Measurements from ENCODE around the gene PFDN2.

PFDN2 gene, protein sequence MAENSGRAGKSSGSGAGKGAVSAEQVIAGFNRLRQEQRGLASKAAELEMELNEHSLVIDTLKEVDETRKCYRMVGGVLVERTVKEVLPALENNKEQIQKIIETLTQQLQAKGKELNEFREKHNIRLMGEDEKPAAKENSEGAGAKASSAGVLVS

DNA sequence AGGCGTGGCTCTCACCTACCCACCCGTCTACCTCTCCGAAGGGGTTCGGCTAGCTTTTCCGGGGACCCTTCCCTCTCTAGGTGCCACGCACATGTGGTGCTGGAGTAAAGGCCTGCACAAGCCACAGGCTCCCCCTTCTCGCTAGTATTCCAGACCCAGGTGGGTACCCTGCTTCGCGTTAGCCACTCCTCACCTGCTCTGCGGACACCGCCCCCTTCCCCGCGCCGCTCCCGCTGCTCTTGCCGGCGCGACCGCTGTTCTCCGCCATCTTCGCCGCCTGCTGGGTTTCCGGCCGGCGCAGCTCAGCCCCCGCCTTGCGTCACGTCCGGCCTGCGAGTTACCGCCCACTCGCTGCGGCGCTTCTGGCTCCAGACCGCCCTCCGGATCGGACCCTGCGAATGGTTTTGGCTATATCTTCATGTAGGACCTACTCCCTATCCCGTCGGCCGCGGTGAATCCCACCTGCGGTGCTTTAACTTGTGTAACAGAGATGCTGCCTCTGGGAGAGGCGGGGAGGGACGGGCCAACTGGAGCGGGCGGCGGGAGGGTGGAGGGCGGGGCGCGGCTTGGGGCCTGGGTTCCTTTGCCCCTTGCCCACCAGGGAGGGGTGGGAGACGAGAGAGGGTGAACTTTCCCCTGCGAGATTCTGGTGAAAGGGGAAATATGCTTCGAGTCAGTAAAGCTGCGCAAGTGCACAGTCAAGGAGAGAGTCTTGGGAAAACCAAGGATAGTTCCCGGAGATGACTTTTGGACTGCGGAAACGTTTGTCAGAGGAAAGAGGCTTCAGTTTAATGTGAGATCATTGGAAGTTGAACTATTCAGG lies at the start of gene PFDN2, which contains the start of gene NIT1:
PFDN2 (minus strand) TSS at position 279 of the 823 bp plus-strand sequence; CDS start at position 268, 11 bp downstream.
NIT1 (plus strand) TSS at position 347 of the 823 bp plus-strand sequence; CDS start at position 419, 72 bp downstream.
- peak within 1 kb of the TSS; percentile 98 for H3K4me3 ChIP-seq (ENCODE audit: low read depth, low read length)
- DNase-seq (ENCODE audit: low read depth) = peak; percentile 91
- TF ChIP-seq CTCF (IDR thresholded peaks at IDR 0.05; ENCODE audit: low read depth, low read length) (no peak), POLR2A (IDR thresholded peaks at IDR 0.05; ENCODE audit: extremely low read depth, insufficient read length) (peak; percentile 79), MYC (IDR thresholded peaks at IDR 0.05; ENCODE audit: low read depth, low read length) (peak; percentile 9; the same call in 1 of the 2 replicates)

GRCh38 chr1:161166669-161167548 lies 49.1 kb upstream of the PFDN2 start:
- no peak for TF ChIP-seq MAX (IDR thresholded peaks at IDR 0.05; ENCODE audit: low read depth, low read length)
- TF ChIP-seq MYC (IDR thresholded peaks at IDR 0.05; ENCODE audit: low read depth, low read length) = no peak
- no peak for TF ChIP-seq CTCF (IDR thresholded peaks at IDR 0.05; ENCODE audit: low read depth, low read length)
- no peak for TF ChIP-seq POLR2A (IDR thresholded peaks at IDR 0.05; ENCODE audit: extremely low read depth, insufficient read length)
- DNase-seq (ENCODE audit: low read depth) = peak; percentile 41
- H3K4me3 ChIP-seq (ENCODE audit: low read depth, low read length) = peak overlapping the region; percentile 75

DNA sequence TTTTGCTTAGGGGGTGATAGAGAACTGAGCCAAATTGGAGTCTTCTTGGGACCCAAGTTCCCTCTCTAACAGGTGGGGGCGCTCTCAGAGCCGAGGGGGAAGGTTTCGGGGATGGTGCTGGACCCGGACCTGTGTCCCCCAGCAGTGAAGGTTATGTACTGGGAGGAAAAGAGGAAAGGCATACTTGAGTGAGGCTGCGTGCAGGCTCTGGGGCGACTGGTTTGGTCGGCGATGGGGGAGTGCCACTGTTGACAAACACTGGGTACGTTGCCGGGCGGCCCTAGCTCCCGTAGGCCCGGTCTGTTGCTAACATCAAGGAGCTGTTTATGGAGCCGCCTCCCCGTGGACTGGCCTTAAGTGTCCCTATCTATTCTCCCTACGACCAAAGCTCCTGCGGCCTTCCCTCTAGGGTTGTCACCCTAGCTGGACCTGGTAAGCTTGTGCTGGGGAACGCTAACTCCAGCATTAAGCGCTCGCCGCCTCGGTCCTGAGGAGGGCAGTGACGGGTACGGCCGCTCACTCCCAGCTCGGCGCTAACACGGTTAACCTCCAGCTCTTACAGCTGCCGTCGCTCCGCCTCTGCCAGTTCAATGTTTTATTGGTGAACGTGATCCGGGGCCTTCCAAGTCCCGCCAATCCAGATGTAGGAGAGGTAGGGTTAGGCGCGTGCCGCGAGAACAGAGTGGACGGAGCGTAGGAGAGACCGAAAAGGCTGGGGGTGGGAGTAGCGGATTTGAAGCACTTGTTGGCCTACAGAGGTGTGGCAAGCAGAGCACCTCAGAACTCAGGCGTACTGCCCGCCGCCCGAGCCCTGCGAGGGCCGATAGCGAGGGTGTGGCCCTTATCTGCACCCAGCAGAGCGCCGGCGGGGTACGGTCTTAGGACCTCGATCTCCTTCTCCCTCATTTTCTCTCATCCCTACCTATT lies 48.2 kb upstream of the PFDN2 start, which contains the start of gene PPOX:
PPOX (plus strand) TSS at position 685 of the 927 bp plus-strand sequence. CDS start 422 bp downstream, outside the sequence.
- peak within 1 kb of the TSS; percentile 75 for H3K4me3 ChIP-seq (ENCODE audit: low read depth, low read length)
- DNase-seq (ENCODE audit: low read depth) = peak; percentile 99
- peak; percentile 55 for TF ChIP-seq CTCF (IDR thresholded peaks at IDR 0.05; ENCODE audit: low read depth, low read length)
- peak; percentile 44 for TF ChIP-seq POLR2A (IDR thresholded peaks at IDR 0.05; ENCODE audit: extremely low read depth, insufficient read length)
- peak; percentile 81 for TF ChIP-seq MAX (IDR thresholded peaks at IDR 0.05; ENCODE audit: low read depth, low read length)
- TF ChIP-seq MYC (IDR thresholded peaks at IDR 0.05; ENCODE audit: low read depth, low read length) = peak; percentile 87

- no peak for TF ChIP-seq CTCF (IDR thresholded peaks at IDR 0.05; ENCODE audit: low read depth, low read length)
- no peak for TF ChIP-seq POLR2A (IDR thresholded peaks at IDR 0.05; ENCODE audit: extremely low read depth, insufficient read length)
- TF ChIP-seq MYC (IDR thresholded peaks at IDR 0.05; ENCODE audit: low read depth, low read length) = no peak
- no peak for TF ChIP-seq MAX (IDR thresholded peaks at IDR 0.05; ENCODE audit: low read depth, low read length)
- DNase-seq (ENCODE audit: low read depth) = no peak
- peak overlapping the region; percentile 75 for H3K4me3 ChIP-seq (ENCODE audit: low read depth, low read length)
Observed at GRCh38 chr1:161164901-161165610, 47.2 kb upstream of the PFDN2 start.
